DND-41 (cell line): ENCODE results near the gene CDC20.

Experiments
- ATAC-seq: fragments of 200-7000 bp; cut with Tn5 transposase; 3 replicates; pipeline ENCODE4 v1.9.1; 2021; ENCODE audit warnings: low read depth; ENCODE audit not compliant: insufficient read depth
- DNase-seq: peaks from one replicate; pipeline ENCODE4 v3.0.0-alpha.2; 2020
- H2AFZ ChIP-seq: 2 replicates; pipeline ENCODE4 v1.6.0; 2012; ENCODE audit warnings: low read depth, low read length
- H3K27ac ChIP-seq: 2 replicates; pipeline ENCODE4 v1.5.1; 2012; ENCODE audit warnings: low read length, inconsistent platforms
- H3K27me3 ChIP-seq: fragments of 200-600 bp; sonication (generic); 2 replicates; pipeline ENCODE4 v1.6.0; 2012; ENCODE audit warnings: low read length, mild to moderate bottlenecking, inconsistent platforms; ENCODE audit not compliant: insufficient read depth, poor library complexity
- H3K36me3 ChIP-seq: 2 replicates; pipeline ENCODE4 v1.5.1; 2012; ENCODE audit warnings: low read length, inconsistent platforms; ENCODE audit not compliant: insufficient read depth
- H3K4me1 ChIP-seq: 2 replicates; pipeline ENCODE4 v1.5.1; 2012; ENCODE audit warnings: mild to moderate bottlenecking, low read length; ENCODE audit not compliant: insufficient read depth
- H3K4me2 ChIP-seq: 2 replicates; pipeline ENCODE4 v1.6.0; 2012; ENCODE audit warnings: mild to moderate bottlenecking, moderate library complexity, low read length, inconsistent platforms; ENCODE audit not compliant: insufficient read depth
- H3K4me3 ChIP-seq, 2 experiments: fragments of 200-600 bp in 1 of 2; shearing (Covaris generic) in 1 of 2; 2 replicates each; pipeline ENCODE4 v1.5.1; 2012 to 2016; ENCODE audit warnings: inconsistent platforms in 2 of 2, low read length in 2 of 2, mild to moderate bottlenecking in 2 of 2, low read depth in 1 of 2, moderate library complexity in 1 of 2
- H3K79me2 ChIP-seq: 2 replicates; pipeline ENCODE4 v1.6.0; 2012; ENCODE audit warnings: low read length, inconsistent platforms; ENCODE audit not compliant: insufficient read depth
- H3K9ac ChIP-seq: 2 replicates; pipeline ENCODE4 v1.6.0; 2012; ENCODE audit warnings: low read depth, mild to moderate bottlenecking, inconsistent platforms, low read length, moderate library complexity
- H3K9me3 ChIP-seq: 2 replicates; pipeline ENCODE4 v1.5.1; 2012; ENCODE audit warnings: low read length, moderate library complexity, mild to moderate bottlenecking, inconsistent platforms; ENCODE audit not compliant: insufficient read depth, severe bottlenecking
- H4K20me1 ChIP-seq: 2 replicates; pipeline ENCODE4 v1.6.0; 2012; ENCODE audit warnings: low read length; ENCODE audit not compliant: insufficient read depth
- CTCF ChIP-seq: IDR thresholded peaks from 2 replicates; pipeline ENCODE4 v1.5.1; 2012; ENCODE audit warnings: borderline replicate concordance, low read length, moderate library complexity, mild to moderate bottlenecking; ENCODE audit not compliant: poor library complexity, severe bottlenecking; ENCODE audit errors: extremely low read depth
- EZH2 ChIP-seq: IDR thresholded peaks from 3 replicates; pipeline ENCODE4 v1.6.1; 2012; ENCODE audit warnings: borderline replicate concordance, low read depth, mild to moderate bottlenecking, moderate library complexity, low read length, inconsistent platforms; ENCODE audit not compliant: severe bottlenecking

CDC20 gene

GRCh38 chr1:43312212-43312623 lies 46.6 kb upstream of the CDC20 start:
- DNase-seq (no peak), ATAC-seq (no peak)
- no peaks in the 10 kb centered on the region for H3K27me3 ChIP-seq
- no peaks in the 10 kb centered on the region for H3K9me3 ChIP-seq
- no peaks in the 10 kb centered on the region for H3K4me1 ChIP-seq
- H3K79me2 ChIP-seq = no peaks in the 10 kb centered on the region
- no peak overlapping the region for H3K9ac ChIP-seq
- no peak overlapping the region for H3K4me3 ChIP-seq
- H3K4me2 ChIP-seq = no peak overlapping the region
- no peaks in the 10 kb centered on the region for H3K36me3 ChIP-seq
- H4K20me1 ChIP-seq = no peaks in the 10 kb centered on the region
- no peak overlapping the region for H2AFZ ChIP-seq
- no peak overlapping the region for H3K27ac ChIP-seq
- no peak for TF ChIP-seq CTCF
- TF ChIP-seq EZH2 = no peak

GRCh38 chr1:43312663-43313515 lies 45.9 kb upstream of the CDC20 start:
- Histone ChIP-seq H2AFZ (no peak overlapping the region), H3K79me2 (no peaks in the 10 kb centered on the region), H3K4me1 (no peaks in the 10 kb centered on the region), H3K9me3 (no peaks in the 10 kb centered on the region), H3K27me3 (no peaks in the 10 kb centered on the region), H3K27ac (no peak overlapping the region), H3K4me3 (no peak overlapping the region), H3K9ac (no peak overlapping the region), H3K36me3 (no peaks in the 10 kb centered on the region), H4K20me1 (no peaks in the 10 kb centered on the region), H3K4me2 (no peak overlapping the region)
- no peak for TF ChIP-seq EZH2
- no peak for TF ChIP-seq CTCF
- ATAC-seq (no peak), DNase-seq (no peak)

- Histone ChIP-seq H3K27ac (no peak overlapping the region), H3K79me2 (no peaks in the 10 kb centered on the region), H3K4me3 (no peak overlapping the region), H2AFZ (no peak overlapping the region), H3K9ac (no peak overlapping the region), H3K4me2 (no peak overlapping the region), H3K9me3 (no peaks in the 10 kb centered on the region), H4K20me1 (no peaks in the 10 kb centered on the region), H3K36me3 (no peaks in the 10 kb centered on the region), H3K27me3 (no peaks in the 10 kb centered on the region), H3K4me1 (no peaks in the 10 kb centered on the region)
- no peak for TF ChIP-seq EZH2
- no peak for TF ChIP-seq CTCF
- DNase-seq (no peak), ATAC-seq (no peak)
Measured at GRCh38 chr1:43313771-43314170, 45.0 kb upstream of the CDC20 start.
